NOMO-1 treated with dmso at 0.1 percent for 144 hours (cell line): ENCODE results near the gene RAB11FIP3.

ENCODE experiments used
- DNase-seq: peaks from one replicate; lab custom pipeline; 2025; ENCODE audit not compliant: unreplicated experiment; lab: John Stamatoyannopoulos, UW

Gene RAB11FIP3

GRCh38 chr16:564690-565418 lies 139.4 kb downstream of the RAB11FIP3 start:
- DNase-seq = no peak

- no peak for DNase-seq
Observed at GRCh38 chr16:565419-566330, 140.2 kb downstream of the RAB11FIP3 start.

GRCh38 chr16:566475-567372 lies 141.3 kb downstream of the RAB11FIP3 start, which contains the start of gene NHLRC4:
Gene NHLRC4, plus strand, starts transcription at chr16:567005. Its CDS starts 1,043 bp downstream, at chr16:568048.
- peak; percentile 63 for DNase-seq

- no peak for DNase-seq
Observed at GRCh38 chr16:567373-568256, 142.2 kb downstream of the RAB11FIP3 start.

- DNase-seq = no peak
Observed at GRCh38 chr16:568401-569258, 143.2 kb downstream of the RAB11FIP3 start.

- DNase-seq = peak; percentile 29
Observed at GRCh38 chr16:569445-570254, 144.2 kb downstream of the RAB11FIP3 start, which contains the start of gene PIGQ. Gene PIGQ, plus strand, starts transcription at chr16:569968. Its CDS starts 4,107 bp downstream, at chr16:574075.
